Cardiac fibroblast (primary cell): ENCODE results near the gene CHD2.

Experiments used
- DNase-seq, 2 donors: peaks; one replicate each; pipeline versions ENCODE4 v3.0.0 to v3.0.0-alpha.2; 2010; ENCODE audit warnings: low read depth in 2 of 2
- H3K4me3 ChIP-seq, 2 donors: replicated peaks in 1 of 2; 1 replicate in 1 of 2; 2 replicates in 1 of 2; pipeline ENCODE4 v1.5.1; 2011; ENCODE audit warnings: low read depth in 2 of 2, low read length in 2 of 2, mild to moderate bottlenecking in 2 of 2, moderate library complexity in 1 of 2
- CTCF ChIP-seq: IDR thresholded peaks from one replicate; pipeline ENCODE4 v1.5.1; 2011; ENCODE audit warnings: low read depth, mild to moderate bottlenecking, low read length, inconsistent platforms

The CHD2 gene

GRCh38 chr15:92877000-92877399 is 23.1 kb upstream of the CHD2 start:
- H3K4me3 ChIP-seq = no peak overlapping the region
- no peak for DNase-seq
- TF ChIP-seq CTCF = no peak

- no peak overlapping the region for H3K4me3 ChIP-seq
- no peak for DNase-seq
- TF ChIP-seq CTCF = no peak
These were observed 22.7 kb upstream of the CHD2 start for GRCh38 chr15:92877416-92877815.

GRCh38 chr15:92878593-92879053 is 21.5 kb upstream of the CHD2 start:
- H3K4me3 ChIP-seq = no peak overlapping the region
- no peak for TF ChIP-seq CTCF
- DNase-seq = no peak

- TF ChIP-seq CTCF = no peak
- no peak overlapping the region for H3K4me3 ChIP-seq
- DNase-seq = no peak
These were observed 20.0 kb upstream of the CHD2 start for GRCh38 chr15:92879949-92880725.

GRCh38 chr15:92880796-92881195 is 19.3 kb upstream of the CHD2 start:
- DNase-seq = no peak
- TF ChIP-seq CTCF = no peak
- no peak overlapping the region for H3K4me3 ChIP-seq

- TF ChIP-seq CTCF = no peak
- no peak overlapping the region for H3K4me3 ChIP-seq
- DNase-seq = peak in 1 of 2 donors; percentile 69
These were observed 18.8 kb upstream of the CHD2 start for GRCh38 chr15:92881211-92881754.
